AG08396 (cell line): ENCODE results near the gene ABCF1.
A peak's percentile ranks its signal among the peaks of the same experiment; 100 is the strongest.

Experiments used
- DNase-seq: peaks from one replicate; pipeline ENCODE4 v3.0.0; 2012; ENCODE audit warnings: low spot score, mixed read lengths

The ABCF1 gene

GRCh38 chr6:30557683-30557981, 13.6 kb upstream of the ABCF1 start:
- DNase-seq: peak; percentile 55

- DNase-seq: no peak
These were observed 10.3 kb upstream of the ABCF1 start for GRCh38 chr6:30560930-30561329.

- no peak for DNase-seq
These were observed 8.5 kb upstream of the ABCF1 start for GRCh38 chr6:30562470-30563425.

- DNase-seq: no peak
These were observed 7.1 kb upstream of the ABCF1 start for GRCh38 chr6:30564114-30564513.

GRCh38 chr6:30565772-30566171, 5.5 kb upstream of the ABCF1 start:
- no peak for DNase-seq

GRCh38 chr6:30568245-30568644, 3.0 kb upstream of the ABCF1 start:
- no peak for DNase-seq

- DNase-seq: no peak
These were observed 979 bp upstream of the ABCF1 start for GRCh38 chr6:30570263-30570662.

- peak; percentile 36 for DNase-seq
These were observed 535 bp upstream of the ABCF1 start for GRCh38 chr6:30570740-30571074.

- no peak for DNase-seq
These were observed 480 bp downstream of the ABCF1 start for GRCh38 chr6:30571762-30572082.

- no peak for DNase-seq
These were observed 906 bp downstream of the ABCF1 start for GRCh38 chr6:30572148-30572547.

- no peak for DNase-seq
These were observed 1.9 kb downstream of the ABCF1 start for GRCh38 chr6:30573113-30573512.

GRCh38 chr6:30578051-30578450, 6.8 kb downstream of the ABCF1 start:
- no peak for DNase-seq

GRCh38 chr6:30583921-30584320, 12.7 kb downstream of the ABCF1 start:
- DNase-seq: no peak

GRCh38 chr6:30589754-30590358, 18.6 kb downstream of the ABCF1 start:
- no peak for DNase-seq

GRCh38 chr6:30590509-30590908, 19.3 kb downstream of the ABCF1 start:
- no peak for DNase-seq

GRCh38 chr6:30591008-30591407, 19.8 kb downstream of the ABCF1 start:
- peak; percentile 71 for DNase-seq

- no peak for DNase-seq
These were observed 21.0 kb downstream of the ABCF1 start for GRCh38 chr6:30592287-30592686.

GRCh38 chr6:30597315-30598144, 26.3 kb downstream of the ABCF1 start:
- peak; percentile 79 for DNase-seq

- no peak for DNase-seq
These were observed 27.8 kb downstream of the ABCF1 start for GRCh38 chr6:30598912-30599624.

GRCh38 chr6:30599625-30600324, 28.5 kb downstream of the ABCF1 start:
- DNase-seq: no peak

GRCh38 chr6:30600451-30600961, 29.3 kb downstream of the ABCF1 start:
- no peak for DNase-seq

GRCh38 chr6:30601436-30601814, 30.2 kb downstream of the ABCF1 start:
- no peak for DNase-seq
